WI38 (cell line): ENCODE data around the gene MDFI.

Experiments used
- H3K4me3 ChIP-seq: 2 replicates; pipeline ENCODE4 v1.5.1; 2011; ENCODE audit warnings: low read depth, mild to moderate bottlenecking, control low read depth, low read length
- CTCF ChIP-seq: IDR thresholded peaks from 2 replicates; pipeline ENCODE4 v1.5.1; 2012; ENCODE audit warnings: low read depth, mild to moderate bottlenecking, control low read depth, low read length

The MDFI gene

GRCh38 chr6:41663568-41663967 lies 25.3 kb downstream of the MDFI start:
- no peak overlapping the region for H3K4me3 ChIP-seq
- TF ChIP-seq CTCF: no peak

- no peak for TF ChIP-seq CTCF
- no peak overlapping the region for H3K4me3 ChIP-seq
Observed at GRCh38 chr6:41664271-41664670, 26.0 kb downstream of the MDFI start.

GRCh38 chr6:41667195-41667594 lies 28.9 kb downstream of the MDFI start:
- no peak for TF ChIP-seq CTCF

GRCh38 chr6:41668968-41669367 lies 30.7 kb downstream of the MDFI start:
- no peak overlapping the region for H3K4me3 ChIP-seq
- TF ChIP-seq CTCF: no peak

More at GRCh38 chr6:41667195-41667594, 28.9 kb downstream of the MDFI start:
- no peak overlapping the region for H3K4me3 ChIP-seq

GRCh38 chr6:41670703-41671360 lies 32.6 kb downstream of the MDFI start:
- no peak for TF ChIP-seq CTCF
- H3K4me3 ChIP-seq: no peak overlapping the region

- no peak overlapping the region for H3K4me3 ChIP-seq
- no peak for TF ChIP-seq CTCF
Observed at GRCh38 chr6:41671376-41671775, 33.1 kb downstream of the MDFI start.

- no peak for TF ChIP-seq CTCF
- no peak overlapping the region for H3K4me3 ChIP-seq
Observed at GRCh38 chr6:41672016-41672415, 33.7 kb downstream of the MDFI start.
